HepG2 (cell line): ENCODE results near the gene EFCAB3. TPM values are rescaled to one million over a fixed set of nuclear protein-coding genes. Genes with fewer than 3 reads are reported as not detected.

Source experiments
- ELF1 ChIP-seq: sonication (generic); formaldehyde crosslinking; IDR thresholded peaks from 2 replicates; pipeline ENCODE4 v1.4.0; 2020; ENCODE audit warnings: missing genetic modification reagents
- ISL2 ChIP-seq: sonication (generic); formaldehyde crosslinking; IDR thresholded peaks from 2 replicates; pipeline ENCODE4 v1.5.0; 2020; ENCODE audit warnings: missing genetic modification reagents
- MEIS1 ChIP-seq: sonication (generic); formaldehyde crosslinking; IDR thresholded peaks from 2 replicates; pipeline ENCODE4 v1.9.0; 2021; ENCODE audit warnings: mild to moderate bottlenecking, missing genetic modification reagents, moderate library complexity, borderline replicate concordance
- SP4 ChIP-seq: sonication (generic); formaldehyde crosslinking; IDR thresholded peaks from 2 replicates; pipeline ENCODE4 v1.8.1; 2023; ENCODE audit warnings: mild to moderate bottlenecking, missing genetic modification reagents
- U2AF2 ChIP-seq: fragments of 200-400 bp; formaldehyde crosslinking; IDR thresholded peaks from 2 replicates; pipeline ENCODE4 v1.6.1; 2017; ENCODE audit warnings: low read depth, mild to moderate bottlenecking, low read length
- YEATS2 ChIP-seq: sonication (generic); formaldehyde crosslinking; IDR thresholded peaks from 2 replicates; pipeline ENCODE4 v1.4.0; 2020; ENCODE audit warnings: missing genetic modification reagents, borderline replicate concordance
- YEATS4 ChIP-seq: sonication (generic); formaldehyde crosslinking; IDR thresholded peaks from 2 replicates; pipeline ENCODE4 v1.4.0; 2020; ENCODE audit warnings: missing genetic modification reagents, borderline replicate concordance
- ZBTB38 ChIP-seq: sonication (generic); formaldehyde crosslinking; IDR thresholded peaks from 2 replicates; pipeline ENCODE4 v1.5.1; 2020; ENCODE audit warnings: mild to moderate bottlenecking, missing genetic modification reagents
- ZNF160 ChIP-seq: sonication (generic); formaldehyde crosslinking; IDR thresholded peaks from 2 replicates; pipeline ENCODE4 v1.8.0; 2022; ENCODE audit warnings: mild to moderate bottlenecking, inconsistent platforms, missing genetic modification reagents
- ZNF253 ChIP-seq: sonication (generic); formaldehyde crosslinking; IDR thresholded peaks from 2 replicates; pipeline ENCODE4 v1.8.0; 2022; ENCODE audit warnings: mild to moderate bottlenecking, missing genetic modification reagents, borderline replicate concordance
- ZNF619 ChIP-seq: sonication (generic); formaldehyde crosslinking; IDR thresholded peaks from 2 replicates; pipeline ENCODE4 v1.4.0; 2020; ENCODE audit warnings: mild to moderate bottlenecking, missing genetic modification reagents
- ZSCAN31 ChIP-seq: sonication (generic); formaldehyde crosslinking; IDR thresholded peaks from 2 replicates; pipeline ENCODE4 v1.5.0; 2020; ENCODE audit warnings: low read depth, mild to moderate bottlenecking, missing genetic modification reagents
- polyA plus RNA-seq, 8 experiments: library from polyadenylated mRNA; depleted of rRNA in 3 of 8; stranded (reverse) in 7 of 8; unstranded in 1 of 8; fragments of >200 nt; fragmentation: Illumina TruSeq in 4 of 8; extraction: Trizol in 4 of 8; gene quantifications; 2 replicates each; pipeline versions ENCODE4 v1.2.1 to v1.2.3, GENCODE V29; 2011 to 2016; ENCODE audit warnings: low read depth in 4 of 8, missing spikeins in 1 of 8, mixed read lengths in 1 of 8; ENCODE audit not compliant: insufficient read depth in 1 of 8
- total RNA-seq, 5 experiments: library from RNA; depleted of rRNA; stranded (reverse); fragments of >200 nt; fragmentation: Illumina TruSeq; extraction: Trizol; gene quantifications; 2 replicates each; pipeline ENCODE4 v1.2.3, GENCODE V29; 2016; ENCODE audit warnings: low read depth in 1 of 5
- TF ChIP-seq, protein P1 (sequence below): sonication (generic); formaldehyde crosslinking; IDR thresholded peaks from one replicate; pipeline ENCODE4 v1.5.1; 2020; ENCODE audit warnings: mild to moderate bottlenecking, missing genetic modification reagents; ENCODE audit errors: not compliant biosample characterization
- TF ChIP-seq, protein P2 (sequence below): sonication (generic); formaldehyde crosslinking; IDR thresholded peaks from 2 replicates; pipeline ENCODE4 v1.8.0; 2022; ENCODE audit warnings: missing genetic modification reagents, mild to moderate bottlenecking, inconsistent platforms, borderline replicate concordance
- TF ChIP-seq, protein P3 (sequence below): sonication (generic); formaldehyde crosslinking; IDR thresholded peaks from 2 replicates; pipeline ENCODE4 v1.4.0; 2020; ENCODE audit warnings: missing genetic modification reagents, mild to moderate bottlenecking, borderline replicate concordance

The EFCAB3 gene
- total and polyA plus RNA-seq, 2 of the 13 experiments (the other 11 are each of a cell fraction or from before 2014, with no cell fraction given): not detected

DNA sequence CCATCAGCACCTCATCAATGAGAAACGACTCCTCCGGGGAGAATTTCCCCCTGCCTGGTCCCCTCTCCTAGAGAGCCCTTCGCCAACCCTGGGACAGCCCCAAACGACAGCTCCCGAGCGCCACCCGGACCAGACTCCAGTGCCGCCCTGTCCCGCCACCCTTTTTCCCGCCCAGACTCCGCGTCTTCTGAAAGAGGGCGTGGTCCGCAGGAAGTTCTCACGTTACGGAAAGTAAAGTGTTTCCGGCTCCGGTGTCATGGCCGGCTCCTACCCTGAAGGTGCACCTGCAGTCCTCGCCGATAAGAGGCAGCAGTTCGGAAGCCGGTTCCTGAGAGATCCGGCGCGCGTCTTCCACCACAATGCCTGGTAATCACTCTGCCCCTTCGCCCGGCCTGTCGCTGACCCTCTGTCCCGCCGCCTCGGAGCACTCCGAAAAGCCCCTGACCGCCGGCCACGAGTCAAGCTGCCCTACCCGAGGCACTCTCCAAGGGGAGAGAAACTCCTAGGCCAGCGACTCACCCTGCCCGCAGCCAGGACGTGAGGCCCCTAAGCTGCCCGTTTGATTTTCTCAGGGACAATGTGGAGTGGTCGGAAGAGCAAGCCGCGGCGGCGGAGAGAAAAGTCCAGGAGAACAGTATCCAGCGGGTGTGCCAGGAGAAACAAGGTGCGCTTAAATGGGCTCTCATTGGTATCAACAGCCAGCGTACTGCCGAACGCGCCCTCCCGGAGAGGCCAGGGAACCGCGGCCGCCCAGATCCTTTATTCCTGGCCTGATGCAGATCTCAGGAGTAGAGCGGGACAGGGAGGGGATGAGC, 43.5 kb downstream of the EFCAB3 start, which contains the start of gene METTL2A (continued):
- TF ChIP-seq, protein P1, sequence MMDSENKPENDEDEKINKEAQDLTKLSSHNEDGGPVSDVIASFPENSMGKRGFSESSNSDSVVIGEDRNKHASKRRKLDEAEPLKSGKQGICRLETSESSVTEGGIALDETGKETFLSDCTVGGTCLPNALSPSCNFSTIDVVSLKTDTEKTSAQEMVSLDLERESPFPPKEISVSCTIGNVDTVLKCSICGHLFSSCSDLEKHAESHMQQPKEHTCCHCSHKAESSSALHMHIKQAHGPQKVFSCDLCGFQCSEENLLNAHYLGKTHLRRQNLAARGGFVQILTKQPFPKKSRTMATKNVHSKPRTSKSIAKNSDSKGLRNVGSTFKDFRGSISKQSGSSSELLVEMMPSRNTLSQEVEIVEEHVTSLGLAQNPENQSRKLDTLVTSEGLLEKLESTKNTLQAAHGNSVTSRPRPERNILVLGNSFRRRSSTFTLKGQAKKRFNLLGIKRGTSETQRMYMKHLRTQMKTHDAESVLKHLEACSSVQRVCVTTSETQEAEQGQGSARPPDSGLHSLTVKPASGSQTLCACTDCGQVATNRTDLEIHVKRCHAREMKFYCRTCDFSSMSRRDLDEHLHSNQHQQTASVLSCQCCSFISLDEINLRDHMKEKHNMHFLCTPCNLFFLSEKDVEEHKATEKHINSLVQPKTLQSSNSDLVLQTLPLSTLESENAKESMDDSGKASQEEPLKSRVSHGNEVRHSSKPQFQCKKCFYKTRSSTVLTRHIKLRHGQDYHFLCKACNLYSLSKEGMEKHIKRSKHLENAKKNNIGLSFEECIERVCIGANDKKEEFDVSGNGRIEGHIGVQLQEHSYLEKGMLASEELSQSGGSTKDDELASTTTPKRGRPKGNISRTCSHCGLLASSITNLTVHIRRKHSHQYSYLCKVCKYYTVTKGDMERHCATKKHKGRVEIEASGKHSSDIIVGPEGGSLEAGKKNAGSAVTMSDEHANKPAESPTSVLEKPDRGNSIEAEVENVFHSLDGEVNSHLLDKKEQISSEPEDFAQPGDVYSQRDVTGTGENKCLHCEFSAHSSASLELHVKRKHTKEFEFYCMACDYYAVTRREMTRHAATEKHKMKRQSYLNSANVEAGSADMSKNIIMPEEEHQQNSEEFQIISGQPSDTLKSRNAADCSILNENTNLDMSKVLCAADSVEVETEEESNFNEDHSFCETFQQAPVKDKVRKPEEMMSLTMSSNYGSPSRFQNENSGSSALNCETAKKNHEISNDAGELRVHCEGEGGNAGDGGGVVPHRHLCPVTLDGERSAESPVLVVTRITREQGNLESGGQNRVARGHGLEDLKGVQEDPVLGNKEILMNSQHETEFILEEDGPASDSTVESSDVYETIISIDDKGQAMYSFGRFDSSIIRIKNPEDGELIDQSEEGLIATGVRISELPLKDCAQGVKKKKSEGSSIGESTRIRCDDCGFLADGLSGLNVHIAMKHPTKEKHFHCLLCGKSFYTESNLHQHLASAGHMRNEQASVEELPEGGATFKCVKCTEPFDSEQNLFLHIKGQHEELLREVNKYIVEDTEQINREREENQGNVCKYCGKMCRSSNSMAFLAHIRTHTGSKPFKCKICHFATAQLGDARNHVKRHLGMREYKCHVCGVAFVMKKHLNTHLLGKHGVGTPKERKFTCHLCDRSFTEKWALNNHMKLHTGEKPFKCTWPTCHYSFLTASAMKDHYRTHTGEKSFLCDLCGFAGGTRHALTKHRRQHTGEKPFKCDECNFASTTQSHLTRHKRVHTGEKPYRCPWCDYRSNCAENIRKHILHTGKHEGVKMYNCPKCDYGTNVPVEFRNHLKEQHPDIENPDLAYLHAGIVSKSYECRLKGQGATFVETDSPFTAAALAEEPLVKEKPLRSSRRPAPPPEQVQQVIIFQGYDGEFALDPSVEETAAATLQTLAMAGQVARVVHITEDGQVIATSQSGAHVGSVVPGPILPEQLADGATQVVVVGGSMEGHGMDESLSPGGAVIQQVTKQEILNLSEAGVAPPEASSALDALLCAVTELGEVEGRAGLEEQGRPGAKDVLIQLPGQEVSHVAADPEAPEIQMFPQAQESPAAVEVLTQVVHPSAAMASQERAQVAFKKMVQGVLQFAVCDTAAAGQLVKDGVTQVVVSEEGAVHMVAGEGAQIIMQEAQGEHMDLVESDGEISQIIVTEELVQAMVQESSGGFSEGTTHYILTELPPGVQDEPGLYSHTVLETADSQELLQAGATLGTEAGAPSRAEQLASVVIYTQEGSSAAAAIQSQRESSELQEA (CRISPR knock-in tag): peak; percentile 83
- TF ChIP-seq YEATS2 (CRISPR knock-in tag): peak; percentile 96
- 0 out of 2 replicates have a peak, but pooled peaks have one; percentile 32 for TF ChIP-seq U2AF2
- peak; percentile 71; the same call in 1 of the 2 replicates for TF ChIP-seq ELF1 (CRISPR knock-in tag)
- TF ChIP-seq, protein P2, sequence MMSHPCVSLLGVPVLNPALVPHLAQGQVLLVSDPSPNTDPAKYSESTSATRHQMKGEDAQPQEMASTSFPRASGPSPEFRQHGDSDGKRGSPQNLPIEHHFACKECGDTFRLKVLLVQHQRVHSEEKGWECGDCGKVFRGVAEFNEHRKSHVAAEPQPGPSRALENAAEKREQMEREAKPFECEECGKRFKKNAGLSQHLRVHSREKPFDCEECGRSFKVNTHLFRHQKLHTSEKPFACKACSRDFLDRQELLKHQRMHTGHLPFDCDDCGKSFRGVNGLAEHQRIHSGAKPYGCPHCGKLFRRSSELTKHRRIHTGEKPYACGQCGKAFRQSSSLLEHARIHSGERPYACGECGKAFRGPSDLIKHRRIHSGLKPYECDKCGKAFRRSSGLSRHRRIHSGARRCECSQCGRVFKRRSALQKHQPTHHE (CRISPR knock-in tag): peak; percentile 55; the same call in 1 of the 2 replicates
- TF ChIP-seq ISL2: peak; percentile 33; the same call in 1 of the 2 replicates
- peak; percentile 92 for TF ChIP-seq ZBTB38
- TF ChIP-seq ZNF619 (CRISPR knock-in tag): peak; percentile 78; the same call in 1 of the 2 replicates
- peak; percentile 49; the same call in 1 of the 2 replicates for TF ChIP-seq ZNF160 (CRISPR knock-in tag)
- TF ChIP-seq YEATS4 (CRISPR knock-in tag): peak; percentile 84
- 0 out of 2 replicates have a peak, but pooled peaks have one; percentile 2 for TF ChIP-seq ZNF253 (CRISPR knock-in tag)
- TF ChIP-seq, protein P3, sequence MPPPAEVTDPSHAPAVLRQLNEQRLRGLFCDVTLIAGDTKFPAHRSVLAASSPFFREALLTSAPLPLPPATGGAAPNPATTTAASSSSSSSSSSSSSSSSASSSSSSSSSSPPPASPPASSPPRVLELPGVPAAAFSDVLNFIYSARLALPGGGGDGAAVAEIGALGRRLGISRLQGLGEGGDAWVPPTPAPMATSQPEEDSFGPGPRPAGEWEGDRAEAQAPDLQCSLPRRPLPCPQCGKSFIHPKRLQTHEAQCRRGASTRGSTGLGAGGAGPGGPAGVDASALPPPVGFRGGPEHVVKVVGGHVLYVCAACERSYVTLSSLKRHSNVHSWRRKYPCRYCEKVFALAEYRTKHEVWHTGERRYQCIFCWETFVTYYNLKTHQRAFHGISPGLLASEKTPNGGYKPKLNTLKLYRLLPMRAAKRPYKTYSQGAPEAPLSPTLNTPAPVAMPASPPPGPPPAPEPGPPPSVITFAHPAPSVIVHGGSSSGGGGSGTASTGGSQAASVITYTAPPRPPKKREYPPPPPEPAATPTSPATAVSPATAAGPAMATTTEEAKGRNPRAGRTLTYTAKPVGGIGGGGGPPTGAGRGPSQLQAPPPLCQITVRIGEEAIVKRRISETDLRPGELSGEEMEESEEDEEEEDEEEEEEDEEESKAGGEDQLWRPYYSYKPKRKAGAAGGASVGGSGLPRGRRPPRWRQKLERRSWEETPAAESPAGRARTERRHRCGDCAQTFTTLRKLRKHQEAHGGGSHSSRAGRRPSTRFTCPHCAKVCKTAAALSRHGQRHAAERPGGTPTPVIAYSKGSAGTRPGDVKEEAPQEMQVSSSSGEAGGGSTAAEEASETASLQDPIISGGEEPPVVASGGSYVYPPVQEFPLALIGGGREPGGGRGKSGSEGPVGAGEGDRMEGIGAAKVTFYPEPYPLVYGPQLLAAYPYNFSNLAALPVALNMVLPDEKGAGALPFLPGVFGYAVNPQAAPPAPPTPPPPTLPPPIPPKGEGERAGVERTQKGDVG (CRISPR knock-in tag): peak; percentile 58; the same call in 1 of the 2 replicates
- peak; percentile 83 for TF ChIP-seq SP4 (CRISPR knock-in tag)
- TF ChIP-seq ZSCAN31: peak; percentile 88
- 0 out of 2 replicates have a peak, but pooled peaks have one; percentile 62 for TF ChIP-seq MEIS1 (CRISPR knock-in tag)
